ENCODE measurements around the gene NCAPD3. TPM values are rescaled to one million over a fixed set of nuclear protein-coding genes. Genes with fewer than 3 reads are reported as not detected.
"Not testable (repeated sequence)": the region's sequence is repeated elsewhere in the genome, so short reads cannot be mapped to it uniquely, and the experiment has no call there.

Gene NCAPD3
- total RNA-seq, 1 experiment from 2014 or later: 13.4 TPM

DNA sequence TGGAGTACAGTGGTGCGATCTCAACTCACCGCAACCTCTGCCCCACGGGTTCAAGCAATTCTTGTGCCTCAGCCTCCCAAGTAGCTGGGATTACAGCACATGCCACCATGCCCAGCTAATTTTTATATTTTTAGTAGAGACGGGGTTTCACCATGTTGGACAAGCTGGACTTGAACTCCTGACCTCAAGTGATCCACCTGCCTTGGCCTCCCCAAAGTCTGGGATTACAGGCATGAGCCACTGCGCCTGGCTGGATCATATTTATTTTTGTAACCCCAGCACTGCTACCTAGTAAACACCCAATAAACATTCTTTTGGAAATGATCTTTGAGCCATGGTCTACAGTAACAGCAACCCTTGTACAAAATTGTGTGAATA is 31.4 kb upstream of the NCAPD3 start:
- DNase-seq (ENCODE audit: low read depth); in situ Hi-C loops (cut with HindIII; ENCODE audit: low pct_unique_long_range_greater_than_20kb, low sequenced_read_pairs): not testable (repeated sequence)

- DNase-seq (ENCODE audit: low read depth): no peak
- in situ Hi-C loops (cut with HindIII; ENCODE audit: low pct_unique_long_range_greater_than_20kb, low sequenced_read_pairs): no loop called here
Observed at GRCh38 chr11:134254433-134255183, 30.8 kb upstream of the NCAPD3 start.

GRCh38 chr11:134253188-134253993 is 29.6 kb upstream of the NCAPD3 start, which contains the start of the genes ACAD8 and THYN1:
Gene ACAD8 (plus strand): TSS chr11:134253568. CDS start chr11:134253601, 33 bp downstream.
Gene THYN1 (minus strand): TSS chr11:134253352. CDS start chr11:134252882, 470 bp downstream.
- DNase-seq (ENCODE audit: low read depth): peak; percentile 68
- in situ Hi-C loops (cut with HindIII; ENCODE audit: low pct_unique_long_range_greater_than_20kb, low sequenced_read_pairs): no loop called here

- in situ Hi-C loops (cut with HindIII; ENCODE audit: low pct_unique_long_range_greater_than_20kb, low sequenced_read_pairs): no loop called here
Observed at GRCh38 chr11:134252346-134253187, 28.8 kb upstream of the NCAPD3 start.

DNA sequence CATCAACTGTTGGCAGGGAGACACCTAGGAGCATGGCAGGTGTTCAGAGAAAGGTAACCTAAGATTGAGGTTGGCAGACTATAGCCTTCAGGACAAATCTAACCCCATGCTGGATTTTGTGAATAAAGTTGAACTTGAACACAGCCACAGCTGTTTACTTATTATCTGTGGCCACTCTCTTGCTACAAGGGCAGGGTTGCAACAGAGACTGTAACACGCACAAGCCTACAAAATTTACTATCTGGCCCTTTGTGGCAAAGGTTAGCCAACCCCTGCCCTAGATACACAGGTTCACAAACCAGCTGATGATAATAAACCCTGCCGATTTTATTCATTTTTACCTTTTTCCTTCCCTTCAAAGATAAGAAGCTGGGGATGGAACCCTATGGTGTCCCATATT is 26.9 kb upstream of the NCAPD3 start:
- in situ Hi-C loops (cut with HindIII; ENCODE audit: low pct_unique_long_range_greater_than_20kb, low sequenced_read_pairs): no loop called here

More at GRCh38 chr11:134252346-134253187, 28.8 kb upstream of the NCAPD3 start:
- no peak for DNase-seq (ENCODE audit: low read depth)

DNA sequence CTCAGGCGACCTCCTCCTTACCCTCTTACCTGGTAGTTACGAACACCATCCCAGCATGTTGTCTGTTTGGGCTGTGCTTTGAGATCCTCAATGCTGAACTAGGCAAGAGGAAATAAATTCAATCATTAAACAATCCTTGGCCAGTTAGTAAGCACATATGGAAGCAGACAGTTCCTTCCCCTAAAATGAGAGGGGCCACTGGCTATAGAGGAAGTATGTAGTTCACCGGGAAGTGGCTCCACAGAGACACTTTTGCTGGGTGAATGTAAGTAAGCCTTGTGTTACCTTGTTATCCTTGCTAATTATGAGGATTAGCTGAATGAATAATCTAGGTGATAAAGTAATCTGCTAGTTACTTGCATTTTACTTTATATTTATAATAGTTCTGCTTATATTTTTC is 26.5 kb upstream of the NCAPD3 start:
- in situ Hi-C loops (cut with HindIII; ENCODE audit: low pct_unique_long_range_greater_than_20kb, low sequenced_read_pairs): no loop called here

More for the DNA sequence above, 26.9 kb upstream of the NCAPD3 start:
- DNase-seq (ENCODE audit: low read depth): no peak

GRCh38 chr11:134248910-134249480 is 25.2 kb upstream of the NCAPD3 start:
- no peak for DNase-seq (ENCODE audit: low read depth)
- in situ Hi-C loops (cut with HindIII; ENCODE audit: low pct_unique_long_range_greater_than_20kb, low sequenced_read_pairs): no loop called here

More for the DNA sequence above, 26.5 kb upstream of the NCAPD3 start:
- DNase-seq (ENCODE audit: low read depth): no peak

DNA sequence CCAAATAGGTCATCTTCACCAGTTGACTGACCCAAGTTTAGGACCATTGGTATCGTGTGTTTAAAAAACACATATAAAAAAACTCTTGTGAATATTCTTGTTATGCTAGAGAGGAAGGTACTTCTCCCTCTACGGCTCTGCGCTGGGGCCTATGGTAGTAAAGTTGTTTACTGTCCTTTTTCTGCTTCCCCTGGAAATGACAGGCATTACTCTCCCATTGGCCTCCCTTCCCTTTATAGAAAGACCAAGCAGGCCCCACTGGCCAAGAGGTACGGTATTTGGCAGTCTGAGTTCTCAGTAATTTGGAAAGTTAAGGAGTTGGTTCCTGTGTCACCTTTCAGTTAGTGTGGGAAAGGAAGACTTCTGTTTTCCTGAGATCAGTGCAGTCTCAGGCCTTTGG is 22.9 kb upstream of the NCAPD3 start:
- in situ Hi-C loops (cut with HindIII; ENCODE audit: low pct_unique_long_range_greater_than_20kb, low sequenced_read_pairs): no loop called here
- DNase-seq (ENCODE audit: low read depth): no peak

GRCh38 chr11:134246100-134246499 is 22.3 kb upstream of the NCAPD3 start:
- in situ Hi-C loops (cut with HindIII; ENCODE audit: low pct_unique_long_range_greater_than_20kb, low sequenced_read_pairs): no loop called here
- DNase-seq (ENCODE audit: low read depth): no peak

GRCh38 chr11:134245434-134245833 is 21.7 kb upstream of the NCAPD3 start:
- no peak for DNase-seq (ENCODE audit: low read depth)
- in situ Hi-C loops (cut with HindIII; ENCODE audit: low pct_unique_long_range_greater_than_20kb, low sequenced_read_pairs): no loop called here

DNA sequence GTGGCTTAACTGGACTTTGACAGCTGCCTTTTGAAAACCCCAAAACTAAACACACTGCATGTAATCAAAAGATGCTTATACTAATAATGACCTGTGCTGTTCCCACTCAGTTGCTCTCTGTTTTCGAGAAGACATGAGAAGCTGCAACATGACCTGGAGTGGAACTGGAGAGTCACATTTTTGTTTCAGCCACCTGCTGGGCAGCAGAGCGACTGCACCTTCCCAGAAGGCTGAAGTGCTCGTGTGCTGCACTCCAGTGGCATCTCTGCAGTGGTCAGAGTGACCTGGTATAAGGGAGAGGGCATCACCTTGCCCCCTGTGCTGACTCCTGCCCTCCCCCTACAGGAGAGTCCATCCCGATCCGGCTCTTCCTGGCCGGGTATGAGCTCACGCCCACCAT is 20.8 kb upstream of the NCAPD3 start:
- DNase-seq (ENCODE audit: low read depth): no peak
- in situ Hi-C loops (cut with HindIII; ENCODE audit: low pct_unique_long_range_greater_than_20kb, low sequenced_read_pairs): no loop called here

- DNase-seq (ENCODE audit: low read depth): no peak
- in situ Hi-C loops (cut with HindIII; ENCODE audit: low pct_unique_long_range_greater_than_20kb, low sequenced_read_pairs): no loop called here
Observed at GRCh38 chr11:134243913-134244312, 20.1 kb upstream of the NCAPD3 start.

DNA sequence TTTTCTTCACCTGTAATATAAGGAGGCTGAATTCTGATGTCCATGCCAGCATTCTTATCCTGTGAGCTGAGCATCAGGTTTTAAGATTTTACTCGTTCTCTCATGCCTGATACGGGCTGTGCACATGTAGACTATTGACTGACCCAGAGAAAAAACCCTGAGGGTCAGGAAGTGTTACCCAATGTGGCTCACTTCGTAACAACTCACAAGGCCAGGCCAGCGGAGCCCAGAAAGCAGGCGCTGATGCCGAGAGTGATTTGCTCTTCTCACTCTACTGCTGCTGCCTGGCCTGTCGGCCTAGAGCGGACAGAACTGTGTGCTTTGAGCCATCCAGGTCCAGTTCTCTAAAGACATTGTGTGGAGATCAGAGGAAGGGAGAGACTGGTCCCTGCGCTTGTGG is 18.6 kb upstream of the NCAPD3 start:
- DNase-seq (ENCODE audit: low read depth): no peak
- in situ Hi-C loops (cut with HindIII; ENCODE audit: low pct_unique_long_range_greater_than_20kb, low sequenced_read_pairs): no loop called here

DNA sequence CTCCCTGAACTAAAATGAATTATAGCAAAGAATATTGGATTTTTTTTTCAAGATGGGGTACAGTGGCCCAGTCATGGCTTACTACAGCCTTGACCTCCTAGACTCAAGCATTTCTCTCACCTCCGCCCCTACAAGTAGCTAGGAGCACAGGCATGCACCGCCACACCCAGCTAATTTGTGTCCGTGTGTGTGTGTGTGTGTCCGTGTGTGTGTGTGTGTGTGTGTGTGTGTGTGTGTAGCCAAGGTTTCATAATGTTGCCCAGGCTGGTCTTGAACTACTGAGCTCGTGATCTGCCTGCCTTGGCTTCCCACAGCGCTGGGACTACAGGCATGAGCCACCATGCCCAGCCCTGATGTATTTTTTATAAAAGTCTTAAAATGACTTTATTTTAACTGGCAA is 16.8 kb upstream of the NCAPD3 start:
- no peak for DNase-seq (ENCODE audit: low read depth)
- in situ Hi-C loops (cut with HindIII; ENCODE audit: low pct_unique_long_range_greater_than_20kb, low sequenced_read_pairs): no loop called here

DNA sequence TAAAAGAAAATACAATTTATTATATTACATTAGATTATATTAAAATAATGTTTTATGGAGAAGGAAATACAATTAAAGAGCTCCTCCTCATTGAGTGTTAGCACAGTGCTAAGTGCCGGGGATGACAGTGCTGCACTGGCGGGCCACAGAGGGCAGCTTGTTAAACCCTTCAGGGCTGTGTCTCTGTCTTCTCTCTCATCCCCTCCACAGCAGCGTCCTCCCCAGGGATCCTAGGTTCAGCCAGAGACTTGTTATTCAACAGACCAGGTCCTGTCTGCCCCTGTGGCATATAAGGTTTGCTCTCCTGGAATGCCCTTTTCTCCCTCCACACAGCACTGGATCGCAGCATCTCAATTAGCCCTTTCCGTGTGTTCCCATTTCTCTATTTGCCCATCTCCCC is 15.2 kb upstream of the NCAPD3 start:
- in situ Hi-C loops (cut with HindIII; ENCODE audit: low pct_unique_long_range_greater_than_20kb, low sequenced_read_pairs): no loop called here
- no peak for DNase-seq (ENCODE audit: low read depth)

DNA sequence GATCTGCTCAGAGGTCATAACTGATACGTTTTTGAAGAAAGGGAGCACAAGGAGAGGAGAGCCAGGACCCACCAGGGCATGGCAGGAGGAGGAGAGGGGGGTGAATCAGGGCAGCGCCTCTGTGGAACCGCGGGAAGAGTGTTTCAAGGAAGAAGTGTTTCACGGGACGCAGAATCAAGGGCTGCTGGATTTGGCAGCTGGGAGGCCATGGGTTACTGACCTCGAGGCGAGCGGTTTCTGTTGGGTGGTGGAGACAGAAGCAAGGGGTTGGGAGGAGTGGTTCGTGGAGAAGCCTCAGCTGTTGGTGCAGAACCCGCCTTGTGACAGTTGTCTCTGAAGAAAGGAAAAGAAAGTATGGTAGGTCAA is 13.8 kb upstream of the NCAPD3 start:
- in situ Hi-C loops (cut with HindIII; ENCODE audit: low pct_unique_long_range_greater_than_20kb, low sequenced_read_pairs): no loop called here
- DNase-seq (ENCODE audit: low read depth): no peak

DNA sequence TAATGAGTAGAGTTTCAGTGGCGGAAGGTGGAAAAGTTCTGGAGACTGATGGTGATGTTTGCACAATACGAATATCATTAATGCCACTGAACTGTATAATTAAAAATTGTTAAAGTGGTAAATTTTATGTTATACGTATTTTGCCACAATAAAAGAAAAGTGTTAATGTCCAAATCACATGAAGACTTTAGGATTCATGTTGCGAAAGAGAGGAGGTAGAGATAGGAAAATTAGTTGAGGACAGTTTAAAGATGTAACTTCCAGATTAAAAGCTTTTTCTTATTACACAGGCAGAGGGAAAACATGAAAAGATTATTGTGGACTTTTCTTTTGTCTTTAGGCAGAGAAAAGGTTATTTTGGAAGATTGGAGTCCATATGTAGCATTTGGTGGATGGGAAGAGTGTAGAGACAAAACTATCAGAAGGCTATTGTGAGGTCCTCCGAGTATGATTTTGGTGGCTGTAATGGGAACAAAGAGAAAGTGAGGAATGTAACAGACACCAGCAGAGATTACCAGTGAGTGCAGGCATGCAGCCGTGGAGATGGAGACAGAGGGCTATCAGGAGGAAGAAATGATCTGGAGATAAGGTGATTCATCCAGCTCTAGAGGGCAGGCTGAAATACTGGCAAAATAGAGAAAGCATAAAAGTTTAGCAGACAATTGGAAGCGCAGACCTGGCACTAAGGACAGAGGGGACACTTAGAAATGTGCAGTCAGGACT is 13.2 kb upstream of the NCAPD3 start:
- DNase-seq (ENCODE audit: low read depth): no peak
- in situ Hi-C loops (cut with HindIII; ENCODE audit: low pct_unique_long_range_greater_than_20kb, low sequenced_read_pairs): no loop called here

DNA sequence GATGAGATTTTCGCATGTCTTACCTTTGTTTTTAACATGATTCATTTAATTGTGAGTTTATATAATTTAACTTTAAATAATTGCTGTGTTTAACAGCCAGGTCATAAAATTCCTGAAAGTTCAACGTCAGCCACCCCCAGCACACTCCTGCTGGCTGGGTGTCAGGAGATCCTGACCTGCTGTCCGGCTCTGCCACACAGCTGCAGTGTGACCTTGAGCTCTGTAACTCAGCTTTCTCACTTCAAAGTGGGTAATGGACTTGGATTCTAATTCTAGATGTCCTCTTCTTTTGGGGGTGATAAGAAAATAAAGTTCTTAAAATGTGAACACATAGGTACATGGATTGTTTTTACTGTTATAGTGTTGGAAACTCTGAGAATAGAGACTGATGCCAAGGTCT is 11.6 kb upstream of the NCAPD3 start:
- DNase-seq (ENCODE audit: low read depth): no peak
- in situ Hi-C loops (cut with HindIII; ENCODE audit: low pct_unique_long_range_greater_than_20kb, low sequenced_read_pairs): no loop called here
